ENCODE measurements around the gene PDE10A. TPM values are rescaled to one million over a fixed set of nuclear protein-coding genes. Genes with fewer than 3 reads are reported as not detected.

The PDE10A gene
- total RNA-seq, 1 donor from 2014 or later, result 14.4 TPM

- Mint-ChIP-seq H3K36me3 (ENCODE audit: insufficient read depth) (no peaks in the 10 kb centered on the region), H3K4me1 (ENCODE audit: low read depth) (peaks cover 2% of the 10 kb centered on the region), H3K4me3 (ENCODE audit: low read depth) (no peak overlapping the region), H3K27me3 (peaks cover 18% of the 10 kb centered on the region), H3K27ac (no peak overlapping the region), H3K9me3 (ENCODE audit: low read depth) (no peaks in the 10 kb centered on the region)
- no peak for TF ChIP-seq CTCF (IDR thresholded peaks at IDR 0.05; ENCODE audit: unreplicated experiment)
- no peak for DNase-seq (ENCODE audit: low spot score, unreplicated experiment)
Observed at GRCh38 chr6:165678429-165678828, 15.4 kb upstream of the PDE10A start.

DNA sequence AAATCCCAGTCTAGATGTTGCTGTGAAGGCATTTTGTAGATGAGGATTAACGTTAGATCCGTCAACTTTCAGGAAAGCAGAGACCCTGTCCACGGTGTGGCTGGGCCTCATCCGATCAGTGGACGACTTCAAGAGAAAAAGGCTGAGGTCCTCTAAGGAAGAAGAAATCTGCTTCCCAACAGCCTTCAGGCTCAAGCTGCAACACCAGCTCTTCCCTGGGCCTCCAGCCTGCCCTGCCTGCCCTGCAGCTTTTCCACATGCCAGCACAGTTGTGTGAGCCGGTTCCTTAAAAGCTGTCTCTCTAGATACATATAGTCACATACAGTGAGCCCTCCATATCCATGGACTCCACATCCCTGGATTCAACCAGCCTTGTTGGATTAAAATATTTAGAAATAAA is 14.1 kb upstream of the PDE10A start:
- Mint-ChIP-seq H3K27me3 (peaks cover 15% of the 10 kb centered on the region), H3K4me1 (ENCODE audit: low read depth) (peaks cover 2% of the 10 kb centered on the region), H3K27ac (no peak overlapping the region), H3K36me3 (ENCODE audit: insufficient read depth) (no peaks in the 10 kb centered on the region), H3K9me3 (ENCODE audit: low read depth) (no peaks in the 10 kb centered on the region), H3K4me3 (ENCODE audit: low read depth) (no peak overlapping the region)
- no peak for TF ChIP-seq CTCF (IDR thresholded peaks at IDR 0.05; ENCODE audit: unreplicated experiment)
- DNase-seq (ENCODE audit: low spot score, unreplicated experiment), result no peak

DNA sequence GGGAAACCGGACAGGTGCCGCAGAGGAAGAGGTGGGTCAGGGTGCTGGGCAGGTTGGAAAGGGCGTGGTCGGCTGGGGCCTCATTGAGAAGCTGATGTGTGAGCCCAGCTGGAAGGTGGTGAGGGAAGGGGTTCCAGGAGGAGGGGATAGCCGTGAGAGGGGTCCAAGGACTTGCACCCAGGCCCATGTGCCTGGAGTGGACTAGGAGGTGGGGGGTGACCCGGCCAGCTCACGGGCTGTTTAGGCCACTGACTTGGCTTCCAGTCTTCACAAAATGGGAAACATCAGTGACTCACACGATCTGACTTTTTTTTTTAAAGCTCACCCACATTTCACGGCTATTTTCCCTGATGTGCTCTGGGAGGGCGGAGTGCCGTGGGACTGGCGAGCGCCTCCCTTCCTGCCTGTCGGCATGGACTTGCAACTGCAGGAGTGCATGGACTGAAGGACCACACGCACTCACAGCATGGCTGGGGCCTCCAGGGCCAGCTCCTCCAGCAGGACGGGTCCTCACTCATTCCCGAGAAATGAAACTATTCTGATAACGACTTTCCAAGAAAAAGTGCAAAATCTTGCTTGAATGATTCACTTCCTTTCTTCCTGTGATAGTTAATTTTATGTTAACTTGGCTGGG is 13.5 kb upstream of the PDE10A start:
- no peak for DNase-seq (ENCODE audit: low spot score, unreplicated experiment)
- Mint-ChIP-seq H3K9me3 (ENCODE audit: low read depth) (no peaks in the 10 kb centered on the region), H3K4me1 (ENCODE audit: low read depth) (peaks cover 2% of the 10 kb centered on the region), H3K36me3 (ENCODE audit: insufficient read depth) (no peaks in the 10 kb centered on the region), H3K27ac (no peak overlapping the region), H3K27me3 (peaks cover 15% of the 10 kb centered on the region), H3K4me3 (ENCODE audit: low read depth) (no peak overlapping the region)
- TF ChIP-seq CTCF (IDR thresholded peaks at IDR 0.05; ENCODE audit: unreplicated experiment), result no peak

GRCh38 chr6:165675120-165675519 is 12.1 kb upstream of the PDE10A start:
- Mint-ChIP-seq H3K27ac (no peak overlapping the region), H3K9me3 (ENCODE audit: low read depth) (no peaks in the 10 kb centered on the region), H3K27me3 (peaks cover 26% of the 10 kb centered on the region), H3K4me3 (ENCODE audit: low read depth) (no peak overlapping the region), H3K4me1 (ENCODE audit: low read depth) (peaks cover 2% of the 10 kb centered on the region), H3K36me3 (ENCODE audit: insufficient read depth) (no peaks in the 10 kb centered on the region)
- DNase-seq (ENCODE audit: low spot score, unreplicated experiment), result no peak
- TF ChIP-seq CTCF (IDR thresholded peaks at IDR 0.05; ENCODE audit: unreplicated experiment), result no peak

DNA sequence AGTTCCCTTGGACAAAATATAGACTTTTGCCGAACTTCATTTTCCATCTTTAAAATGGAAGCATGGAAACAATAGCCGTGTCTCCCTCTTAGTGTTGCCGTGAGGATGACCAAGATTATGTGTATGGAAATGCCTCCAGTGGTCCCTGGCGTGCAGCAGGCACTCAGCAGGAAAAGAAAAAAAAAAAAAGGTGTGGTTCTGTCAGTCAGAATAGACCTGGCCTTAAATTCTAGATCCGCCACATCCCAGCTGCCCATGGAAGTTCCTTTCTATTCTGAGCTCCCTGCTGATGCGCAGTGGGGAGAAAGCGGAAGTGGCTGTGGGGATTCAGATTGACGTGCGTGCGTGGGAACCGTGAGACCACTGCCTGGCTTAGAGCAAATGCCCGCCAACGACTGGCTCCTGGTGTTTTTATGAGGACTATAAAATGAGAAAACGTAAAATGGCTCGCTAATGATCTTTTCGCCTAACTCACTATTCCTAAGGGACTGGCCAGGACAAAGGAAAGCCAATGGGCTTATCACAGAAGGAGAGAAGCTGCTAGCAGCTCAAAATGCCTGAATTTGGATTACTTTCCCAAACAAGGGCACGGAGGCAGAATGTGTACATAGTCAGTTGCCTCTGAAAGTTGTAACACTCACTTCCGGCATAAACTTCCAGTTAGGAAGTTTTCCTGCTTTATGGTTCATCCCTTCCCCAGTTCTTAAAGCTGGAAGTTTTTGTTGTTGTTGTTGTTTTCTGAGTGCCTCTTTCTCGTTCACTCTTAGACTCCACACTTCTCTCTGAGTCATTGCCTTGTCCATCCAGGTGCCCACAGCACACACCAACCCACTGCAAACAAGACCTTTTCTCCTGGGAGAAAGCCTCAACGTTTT is 11.4 kb upstream of the PDE10A start:
- no peak for DNase-seq (ENCODE audit: low spot score, unreplicated experiment)
- H3K27me3 Mint-ChIP-seq, result peaks cover 33% of the 10 kb centered on the region
- H3K9me3 Mint-ChIP-seq (ENCODE audit: low read depth), result no peaks in the 10 kb centered on the region
- no peak overlapping the region for H3K4me3 Mint-ChIP-seq (ENCODE audit: low read depth)
- H3K4me1 Mint-ChIP-seq (ENCODE audit: low read depth), result peaks cover 2% of the 10 kb centered on the region
- no peak for TF ChIP-seq CTCF (IDR thresholded peaks at IDR 0.05; ENCODE audit: unreplicated experiment)
- H3K27ac Mint-ChIP-seq, result peak overlapping the region; percentile 44
- no peaks in the 10 kb centered on the region for H3K36me3 Mint-ChIP-seq (ENCODE audit: insufficient read depth)
